ENCODE measurements around the gene MBD3L2B. TPM values are rescaled to one million over a fixed set of nuclear protein-coding genes. Genes with fewer than 3 reads are reported as not detected.

Gene MBD3L2B
- total RNA-seq, 1 donor from 2014 or later, result not detected

DNA sequence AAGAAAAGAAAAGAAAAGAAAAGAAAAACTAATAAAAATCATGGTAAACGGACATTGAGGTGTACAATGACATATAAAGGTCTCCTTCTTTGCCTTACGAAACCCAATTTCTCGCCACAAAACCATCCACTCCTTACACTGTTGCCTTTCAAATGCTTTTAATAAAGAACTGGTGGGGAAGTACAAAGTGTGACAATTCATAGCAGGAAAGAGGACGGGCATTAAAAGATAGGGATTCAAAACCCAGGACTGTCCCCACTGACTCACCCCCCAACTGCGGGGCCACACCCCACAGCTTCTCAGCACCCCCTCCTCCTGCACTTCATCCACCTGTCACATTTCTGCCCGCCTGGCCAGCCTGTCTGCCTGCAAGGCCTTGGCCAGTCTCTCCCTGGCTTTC is 2.4 kb downstream of the MBD3L2B start:
- intact Hi-C loops (cut with micrococcal nuclease), result no loop called here

GRCh38 chr19:7013678-7014077 is 7.6 kb downstream of the MBD3L2B start:
- intact Hi-C loops (cut with micrococcal nuclease), result no loop called here

- intact Hi-C loops (cut with micrococcal nuclease), result no loop called here
Observed at GRCh38 chr19:7010722-7011593, 10.3 kb downstream of the MBD3L2B start.

DNA sequence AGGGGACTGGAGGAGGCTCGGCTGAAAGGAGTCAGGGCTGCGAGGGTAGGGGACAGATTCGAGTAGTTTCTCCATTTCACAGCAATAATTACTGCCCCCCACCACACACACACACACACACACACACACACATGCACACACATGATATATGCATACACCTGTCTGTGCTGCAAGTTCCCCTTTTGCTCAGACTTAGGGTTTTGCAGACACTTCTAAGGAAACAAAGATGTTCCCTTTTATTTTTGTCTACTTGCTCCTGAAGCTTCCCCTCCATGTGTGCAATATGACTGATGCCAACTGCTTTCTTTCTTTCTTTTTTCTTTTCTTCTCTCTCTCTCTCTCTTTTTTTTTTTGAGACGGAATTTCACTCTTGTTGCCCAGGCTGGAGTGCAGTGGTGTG is 13.4 kb downstream of the MBD3L2B start:
- intact Hi-C loops (cut with micrococcal nuclease), result loop anchor here (10.0 kb wide), 2 partner anchors 63 to 123 kb away; partner anchors contain the start of gene ADGRE1

GRCh38 chr19:7006135-7006704 is 15.0 kb downstream of the MBD3L2B start:
- intact Hi-C loops (cut with micrococcal nuclease), result loop anchor here (10.0 kb wide), 2 partner anchors 61 to 121 kb away; partner anchors contain the start of gene ADGRE1

- intact Hi-C loops (cut with micrococcal nuclease), result loop anchor here (10.0 kb wide), 2 partner anchors 60 to 120 kb away; partner anchors contain the start of gene ADGRE1
Observed at GRCh38 chr19:7004313-7004931, 16.8 kb downstream of the MBD3L2B start.

- intact Hi-C loops (cut with micrococcal nuclease), result loop anchor here (10.0 kb wide), 2 partner anchors 56 to 116 kb away; partner anchors contain the start of gene ADGRE1
Observed at GRCh38 chr19:7000816-7001215, 20.4 kb downstream of the MBD3L2B start.

DNA sequence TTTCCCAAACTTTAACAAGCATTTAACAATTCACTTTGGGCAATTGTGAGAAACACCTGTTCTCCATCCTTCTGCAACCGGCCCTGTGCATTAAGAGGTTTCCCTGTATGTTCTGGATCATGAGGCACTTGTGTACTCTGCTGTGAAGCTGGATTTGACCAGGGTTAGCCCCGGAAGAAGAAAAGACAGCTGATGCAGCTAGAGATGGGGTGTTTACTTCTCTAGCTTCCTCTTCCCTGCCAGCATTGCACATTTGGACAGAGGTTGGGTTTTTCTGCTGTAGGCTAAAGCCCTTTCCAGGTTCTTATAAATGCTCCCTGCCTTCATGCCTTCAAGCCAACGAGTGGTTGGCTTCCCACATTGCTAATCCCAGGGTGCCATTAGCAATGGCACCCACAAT is 20.9 kb downstream of the MBD3L2B start:
- intact Hi-C loops (cut with micrococcal nuclease), result loop anchor here (10.0 kb wide), 2 partner anchors 56 to 116 kb away; partner anchors contain the start of gene ADGRE1

DNA sequence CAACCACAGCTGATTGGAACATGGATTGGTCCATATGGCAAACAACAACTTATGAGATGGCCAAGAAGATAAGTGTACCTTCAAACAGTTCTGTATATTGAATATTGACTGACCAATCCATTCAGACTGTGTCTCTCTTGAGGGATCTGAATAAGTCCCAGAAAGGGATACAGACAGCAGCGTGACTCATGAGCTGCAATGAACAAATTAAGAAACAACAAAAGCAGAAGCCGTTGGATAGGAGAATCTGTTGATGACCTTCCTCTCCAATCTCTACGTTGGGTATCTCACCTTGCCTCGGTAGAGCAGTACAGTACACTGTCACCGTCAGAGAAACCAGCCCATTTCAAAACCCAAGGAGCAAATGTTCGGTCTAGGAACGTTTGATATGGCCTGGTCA is 21.3 kb downstream of the MBD3L2B start:
- intact Hi-C loops (cut with micrococcal nuclease), result loop anchor here (10.0 kb wide), 2 partner anchors 55 to 115 kb away; partner anchors contain the start of gene ADGRE1

DNA sequence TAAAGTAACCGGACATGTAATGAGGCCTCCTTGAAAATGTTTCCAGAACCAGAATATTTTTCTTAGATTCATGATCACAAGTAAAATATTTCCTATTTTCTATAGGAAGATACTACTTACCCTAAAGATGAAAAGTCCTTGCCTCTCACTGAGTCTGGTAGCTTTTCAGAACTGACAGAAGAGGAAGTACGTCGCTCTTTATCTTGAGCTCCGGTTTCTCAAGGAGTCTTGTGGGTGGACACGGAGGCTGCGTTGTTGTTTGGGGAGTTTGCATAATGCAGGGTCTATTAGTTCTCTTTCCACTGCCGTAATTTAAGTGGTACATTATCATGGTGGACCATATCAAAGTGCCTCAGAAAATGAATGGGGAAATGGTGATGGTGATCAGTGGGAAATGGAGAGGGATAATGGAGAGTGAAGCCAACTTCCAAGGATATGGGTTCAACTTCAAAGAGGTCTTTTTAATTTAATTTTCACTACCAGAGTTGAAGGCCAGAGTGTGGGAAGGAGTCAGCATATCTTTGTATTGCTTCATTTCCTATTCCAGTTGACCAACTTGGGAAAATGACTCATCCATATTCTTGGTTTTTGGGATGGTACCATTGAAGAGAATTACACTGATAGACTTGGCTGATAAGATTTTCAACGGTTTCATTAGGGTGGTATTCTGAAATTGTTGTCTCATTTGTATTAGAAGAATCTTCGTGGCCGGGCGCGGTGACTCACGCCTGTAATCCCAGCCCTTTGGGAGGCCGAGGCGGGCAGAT is 23.4 kb downstream of the MBD3L2B start:
- intact Hi-C loops (cut with micrococcal nuclease), result no loop called here

DNA sequence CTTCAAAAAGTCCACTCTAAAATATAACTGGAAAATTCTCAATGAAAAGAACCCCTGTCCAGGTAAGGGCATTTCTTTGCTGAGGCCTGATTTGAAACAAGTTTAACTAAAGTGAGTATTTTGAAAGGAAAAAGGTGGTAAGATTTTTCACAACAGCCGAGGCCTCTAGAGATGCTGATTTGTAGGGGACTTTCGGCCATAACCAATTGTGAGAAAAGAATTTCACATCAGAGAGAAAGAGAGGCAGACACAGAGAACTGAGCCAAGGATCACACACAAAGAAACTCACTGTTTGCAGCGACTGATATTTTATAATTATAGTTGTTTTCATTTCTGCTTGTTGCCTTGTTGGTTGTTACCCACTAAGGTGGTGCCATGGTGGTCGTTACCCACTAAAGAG is 24.4 kb downstream of the MBD3L2B start:
- intact Hi-C loops (cut with micrococcal nuclease), result no loop called here

DNA sequence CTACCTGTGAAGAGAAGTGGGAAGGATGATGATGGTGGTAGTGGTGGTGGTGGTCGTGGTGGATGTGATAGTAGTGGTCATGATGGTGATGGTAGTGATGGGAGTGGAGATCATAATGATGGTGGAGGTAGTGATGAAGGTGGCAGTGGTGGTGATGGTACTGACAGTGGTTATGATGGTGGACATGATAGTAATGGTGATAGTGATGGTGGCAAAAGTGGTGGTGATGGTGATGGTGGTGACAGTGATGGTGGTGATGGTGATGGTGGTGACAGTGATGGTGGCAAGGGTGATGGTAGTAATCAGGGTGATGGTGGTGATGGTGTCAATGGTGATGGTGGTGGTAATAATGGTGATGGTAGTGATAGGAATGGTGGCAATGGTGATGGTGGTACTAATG is 26.2 kb downstream of the MBD3L2B start:
- intact Hi-C loops (cut with micrococcal nuclease), result no loop called here

DNA sequence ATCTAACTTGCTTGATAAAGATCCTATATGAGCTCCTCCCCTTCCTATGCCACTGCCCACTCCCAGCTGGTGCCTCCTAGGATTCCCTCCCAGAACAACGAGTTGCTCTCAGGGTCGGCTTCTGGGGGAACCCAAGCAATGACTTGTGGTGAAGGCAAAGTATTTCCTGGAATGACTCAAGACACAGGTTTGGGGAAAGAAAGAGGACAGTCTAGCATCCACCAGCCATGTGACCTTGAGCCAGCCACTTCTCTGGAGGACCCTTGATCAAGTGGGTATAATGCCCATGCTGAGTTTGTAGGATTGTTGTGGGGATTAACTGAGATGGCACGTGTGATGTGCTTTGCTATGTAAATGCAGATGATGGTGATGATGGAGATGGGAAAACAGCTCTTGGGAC is 33.0 kb downstream of the MBD3L2B start:
- intact Hi-C loops (cut with micrococcal nuclease), result no loop called here

- intact Hi-C loops (cut with micrococcal nuclease), result no loop called here
Observed at GRCh38 chr19:6987850-6988249, 33.4 kb downstream of the MBD3L2B start.

DNA sequence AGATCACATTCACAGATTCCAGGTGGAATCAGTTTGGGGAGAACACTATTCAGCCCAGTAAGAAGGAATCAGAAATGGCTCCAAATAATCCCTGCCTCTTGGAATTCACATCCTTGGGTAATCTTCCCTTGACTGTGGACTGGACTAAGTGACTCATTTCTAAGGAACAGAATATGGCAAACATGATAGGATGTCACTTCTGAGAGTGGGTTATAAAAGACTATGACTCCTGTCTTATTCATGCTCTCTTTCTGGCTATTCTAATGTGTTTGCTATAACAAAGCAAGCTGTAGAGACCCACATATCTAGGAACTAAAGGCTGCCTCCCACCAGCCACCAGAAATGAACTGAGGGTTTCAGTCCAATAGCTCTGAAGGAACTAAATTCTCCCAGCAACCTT is 37.8 kb downstream of the MBD3L2B start:
- intact Hi-C loops (cut with micrococcal nuclease), result no loop called here

DNA sequence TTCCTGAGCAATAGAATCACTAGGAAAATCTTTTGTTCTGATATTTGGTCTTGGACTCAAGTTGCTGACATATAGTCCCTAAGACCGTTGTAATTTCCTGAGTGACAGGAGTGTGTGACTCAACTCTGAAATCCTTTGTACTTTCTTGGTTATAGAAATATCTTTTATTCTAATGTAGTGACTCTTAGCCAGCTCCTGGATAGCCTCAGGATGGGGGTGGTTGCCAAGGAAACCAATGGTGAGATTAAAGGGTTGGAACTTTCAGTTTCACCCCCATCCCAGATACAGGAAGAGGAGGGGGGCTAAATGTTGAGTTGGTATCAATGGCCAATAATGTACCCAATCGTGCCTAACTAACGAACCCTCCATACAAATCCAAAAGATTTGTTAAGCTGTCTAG is 41.8 kb downstream of the MBD3L2B start:
- intact Hi-C loops (cut with micrococcal nuclease), result no loop called here

- intact Hi-C loops (cut with micrococcal nuclease), result no loop called here
Observed at GRCh38 chr19:6976197-6976596, 45.0 kb downstream of the MBD3L2B start.

GRCh38 chr19:6971366-6971765 is 49.9 kb downstream of the MBD3L2B start:
- intact Hi-C loops (cut with micrococcal nuclease), result no loop called here

DNA sequence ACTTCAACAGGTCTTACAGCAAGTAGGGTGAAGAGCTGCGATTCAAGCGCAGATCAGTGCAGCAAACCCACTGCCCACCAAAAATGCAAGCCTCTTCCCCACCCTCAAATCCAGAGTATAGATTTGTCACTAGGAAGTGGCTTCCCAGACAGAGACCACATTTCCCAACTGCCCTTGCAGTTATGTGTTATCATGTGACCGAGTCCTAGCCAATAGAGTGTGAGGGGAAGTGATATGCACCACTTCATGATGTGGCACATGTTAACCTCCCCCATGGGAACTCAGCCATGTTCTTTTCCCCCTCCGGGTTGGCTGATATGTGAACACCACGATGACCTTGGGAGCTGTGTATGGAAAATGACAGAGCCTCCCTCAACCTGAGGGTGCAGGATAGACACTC is 50.8 kb downstream of the MBD3L2B start:
- intact Hi-C loops (cut with micrococcal nuclease), result no loop called here

DNA sequence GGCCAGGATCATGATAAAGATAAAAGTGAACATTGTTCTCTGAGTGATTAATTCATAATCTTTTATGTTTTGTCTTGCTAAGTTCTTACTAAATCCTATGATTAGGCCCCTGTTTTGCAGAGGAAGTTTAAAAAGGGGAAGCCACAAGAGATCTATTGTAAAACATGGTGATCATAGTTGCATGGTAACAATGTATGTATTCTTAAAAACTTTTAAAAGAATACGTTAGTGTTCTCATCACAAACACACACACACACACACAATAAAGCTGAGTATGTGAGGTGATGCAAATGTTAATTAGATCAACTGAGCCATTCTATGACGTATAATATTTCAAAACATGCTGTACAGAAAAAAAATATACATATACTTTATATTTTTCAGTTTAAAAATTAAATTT is 51.2 kb downstream of the MBD3L2B start:
- intact Hi-C loops (cut with micrococcal nuclease), result no loop called here

DNA sequence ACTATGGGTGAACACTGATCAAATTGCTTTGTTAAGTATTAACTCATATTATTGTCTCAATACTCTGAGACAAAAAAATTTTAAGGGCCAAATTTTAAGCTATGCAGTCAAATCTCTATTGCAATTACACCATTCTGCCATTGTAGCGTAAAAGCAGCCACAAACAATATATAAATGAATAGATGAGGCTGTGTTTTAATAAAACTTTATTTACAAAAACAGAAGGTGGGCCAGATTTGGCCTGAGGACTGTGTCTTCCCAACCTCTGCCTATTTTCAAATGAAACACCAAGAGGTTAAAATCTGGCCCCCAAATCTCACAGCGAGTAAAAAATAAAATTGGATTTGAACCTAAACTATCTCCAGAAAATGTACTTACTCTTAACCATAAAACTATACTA is 51.7 kb downstream of the MBD3L2B start:
- intact Hi-C loops (cut with micrococcal nuclease), result no loop called here

Measured in T-helper 2 cell treated with Interferon-gamma antibody and Interleukin-4, amounts not matched to agents 100 ng/mL and 5 ng/mL, for 36 hours (primary cell).